ENCODE measurements around the gene BCL11A. TPM values are rescaled to one million over a fixed set of nuclear protein-coding genes. Genes with fewer than 3 reads are reported as not detected.

Gene BCL11A
- total RNA-seq (2014; rRNA removed; shearing (Covaris generic)) (49.2 and 57.5 TPM in 2 replicates), polyA plus RNA-seq (2016; fragmentation: Nextera tagmentation; extraction: Ambion mirVana) (72.5 and 77.6 TPM in 2 replicates)
- long read RNA-seq, full-length matches to known transcripts: 17 of 26 reads
- long read RNA-seq, partial matches to known transcripts: 0 of 26 reads
- long read RNA-seq, other reads (novel, unspliced or antisense): 9 of 26 reads

DNA sequence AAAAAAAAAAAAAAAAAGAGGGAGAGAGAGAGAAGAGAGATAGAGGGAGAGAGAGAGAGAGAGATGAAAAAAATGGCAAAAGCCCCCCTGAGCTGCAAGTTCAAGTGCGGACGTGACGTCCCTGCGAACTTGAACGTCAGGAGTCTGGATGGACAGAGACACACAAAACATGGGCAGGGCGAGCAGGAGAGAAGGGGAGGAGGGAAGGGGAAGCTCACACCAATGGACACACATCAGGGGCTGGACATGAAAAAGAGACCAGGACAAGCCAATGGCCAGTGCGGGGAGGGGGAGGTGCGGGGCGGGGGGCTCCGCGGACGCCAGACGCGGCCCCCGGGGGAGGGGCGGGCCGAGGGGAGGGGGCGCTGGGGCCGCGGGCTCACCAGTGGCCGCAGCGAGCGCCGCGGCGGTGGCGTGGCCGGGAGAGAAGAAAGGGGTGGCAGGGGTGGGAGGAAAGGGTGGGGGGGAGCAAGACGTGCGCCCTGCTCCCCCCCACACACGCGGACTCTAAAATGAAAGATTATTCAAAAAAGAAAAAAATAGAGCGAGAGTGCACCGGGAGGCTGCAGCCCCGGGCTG is at the start of gene BCL11A:
Gene BCL11A, minus strand, starts transcription at position 160 of the 579 bp plus-strand sequence. CDS start 384 bp downstream, outside the sequence.
- TF ChIP-seq, protein P1, sequence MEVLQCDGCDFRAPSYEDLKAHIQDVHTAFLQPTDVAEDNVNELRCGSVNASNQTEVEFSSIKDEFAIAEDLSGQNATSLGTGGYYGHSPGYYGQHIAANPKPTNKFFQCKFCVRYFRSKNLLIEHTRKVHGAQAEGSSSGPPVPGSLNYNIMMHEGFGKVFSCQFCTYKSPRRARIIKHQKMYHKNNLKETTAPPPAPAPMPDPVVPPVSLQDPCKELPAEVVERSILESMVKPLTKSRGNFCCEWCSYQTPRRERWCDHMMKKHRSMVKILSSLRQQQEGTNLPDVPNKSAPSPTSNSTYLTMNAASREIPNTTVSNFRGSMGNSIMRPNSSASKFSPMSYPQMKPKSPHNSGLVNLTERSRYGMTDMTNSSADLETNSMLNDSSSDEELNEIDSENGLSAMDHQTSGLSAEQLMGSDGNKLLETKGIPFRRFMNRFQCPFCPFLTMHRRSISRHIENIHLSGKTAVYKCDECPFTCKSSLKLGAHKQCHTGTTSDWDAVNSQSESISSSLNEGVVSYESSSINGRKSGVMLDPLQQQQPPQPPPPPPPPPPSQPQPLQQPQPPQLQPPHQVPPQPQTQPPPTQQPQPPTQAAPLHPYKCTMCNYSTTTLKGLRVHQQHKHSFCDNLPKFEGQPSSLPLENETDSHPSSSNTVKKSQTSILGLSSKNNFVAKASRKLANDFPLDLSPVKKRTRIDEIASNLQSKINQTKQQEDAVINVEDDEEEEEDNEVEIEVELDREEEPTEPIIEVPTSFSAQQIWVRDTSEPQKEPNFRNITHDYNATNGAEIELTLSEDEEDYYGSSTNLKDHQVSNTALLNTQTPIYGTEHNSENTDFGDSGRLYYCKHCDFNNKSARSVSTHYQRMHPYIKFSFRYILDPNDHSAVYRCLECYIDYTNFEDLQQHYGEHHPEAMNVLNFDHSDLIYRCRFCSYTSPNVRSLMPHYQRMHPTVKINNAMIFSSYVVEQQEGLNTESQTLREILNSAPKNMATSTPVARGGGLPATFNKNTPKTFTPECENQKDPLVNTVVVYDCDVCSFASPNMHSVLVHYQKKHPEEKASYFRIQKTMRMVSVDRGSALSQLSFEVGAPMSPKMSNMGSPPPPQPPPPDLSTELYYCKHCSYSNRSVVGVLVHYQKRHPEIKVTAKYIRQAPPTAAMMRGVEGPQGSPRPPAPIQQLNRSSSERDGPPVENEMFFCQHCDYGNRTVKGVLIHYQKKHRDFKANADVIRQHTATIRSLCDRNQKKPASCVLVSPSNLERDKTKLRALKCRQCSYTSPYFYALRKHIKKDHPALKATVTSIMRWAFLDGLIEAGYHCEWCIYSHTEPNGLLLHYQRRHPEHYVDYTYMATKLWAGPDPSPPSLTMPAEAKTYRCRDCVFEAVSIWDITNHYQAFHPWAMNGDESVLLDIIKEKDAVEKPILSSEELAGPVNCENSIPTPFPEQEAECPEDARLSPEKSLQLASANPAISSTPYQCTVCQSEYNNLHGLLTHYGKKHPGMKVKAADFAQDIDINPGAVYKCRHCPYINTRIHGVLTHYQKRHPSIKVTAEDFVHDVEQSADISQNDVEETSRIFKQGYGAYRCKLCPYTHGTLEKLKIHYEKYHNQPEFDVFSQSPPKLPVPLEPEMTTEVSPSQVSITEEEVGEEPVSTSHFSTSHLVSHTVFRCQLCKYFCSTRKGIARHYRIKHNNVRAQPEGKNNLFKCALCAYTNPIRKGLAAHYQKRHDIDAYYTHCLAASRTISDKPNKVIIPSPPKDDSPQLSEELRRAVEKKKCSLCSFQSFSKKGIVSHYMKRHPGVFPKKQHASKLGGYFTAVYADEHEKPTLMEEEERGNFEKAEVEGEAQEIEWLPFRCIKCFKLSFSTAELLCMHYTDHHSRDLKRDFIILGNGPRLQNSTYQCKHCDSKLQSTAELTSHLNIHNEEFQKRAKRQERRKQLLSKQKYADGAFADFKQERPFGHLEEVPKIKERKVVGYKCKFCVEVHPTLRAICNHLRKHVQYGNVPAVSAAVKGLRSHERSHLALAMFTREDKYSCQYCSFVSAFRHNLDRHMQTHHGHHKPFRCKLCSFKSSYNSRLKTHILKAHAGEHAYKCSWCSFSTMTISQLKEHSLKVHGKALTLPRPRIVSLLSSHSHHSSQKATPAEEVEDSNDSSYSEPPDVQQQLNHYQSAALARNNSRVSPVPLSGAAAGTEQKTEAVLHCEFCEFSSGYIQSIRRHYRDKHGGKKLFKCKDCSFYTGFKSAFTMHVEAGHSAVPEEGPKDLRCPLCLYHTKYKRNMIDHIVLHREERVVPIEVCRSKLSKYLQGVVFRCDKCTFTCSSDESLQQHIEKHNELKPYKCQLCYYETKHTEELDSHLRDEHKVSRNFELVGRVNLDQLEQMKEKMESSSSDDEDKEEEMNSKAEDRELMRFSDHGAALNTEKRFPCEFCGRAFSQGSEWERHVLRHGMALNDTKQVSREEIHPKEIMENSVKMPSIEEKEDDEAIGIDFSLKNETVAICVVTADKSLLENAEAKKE (CRISPR knock-in tag; IDR thresholded peaks at IDR 0.05): no peak
- peak; percentile 89 for TF ChIP-seq CREB1 (CRISPR knock-in tag; IDR thresholded peaks at IDR 0.05; ENCODE audit: low read depth)
- no peak for TF ChIP-seq EZH2phosphoT487 (IDR thresholded peaks at IDR 0.05; ENCODE audit: unreplicated experiment)
- TF ChIP-seq POLR2AphosphoS5 (IDR thresholded peaks at IDR 0.05; ENCODE audit: low read depth): 0 out of 2 replicates have a peak, but pooled peaks have one; percentile 42
- H2AFZ ChIP-seq: peak within 1 kb of the TSS; percentile 4
- H3K4me1 ChIP-seq (ENCODE audit: insufficient read depth): peaks cover 14% of the 10 kb centered on the region
- peaks cover 9% of the 10 kb centered on the region for H3K27me3 Mint-ChIP-seq (ENCODE audit: insufficient read depth, low read depth, poor library complexity)
- peak within 1 kb of the TSS; percentile 65 for H3K27ac Mint-ChIP-seq
- H3K27me3 ChIP-seq (ENCODE audit: insufficient read depth): peaks cover 14% of the 10 kb centered on the region
- ATAC-seq (peak; percentile 4; the same call in 2 of the 3 replicates), DNase-seq (ENCODE audit: low spot score) (peak; percentile 89)
- peak within 1 kb of the TSS; percentile 89 for H3K27ac ChIP-seq (ENCODE audit: low read depth)
- peaks cover 46% of the 10 kb centered on the region for H3K79me2 ChIP-seq (replicated peaks; ENCODE audit: insufficient read depth)
- H3K9me2 ChIP-seq (ENCODE audit: insufficient read depth): no peaks in the 10 kb centered on the region
- peaks cover 5% of the 10 kb centered on the region for H3K36me3 Mint-ChIP-seq (ENCODE audit: low read depth)
- peaks cover 13% of the 10 kb centered on the region; the same call in 1 of the 2 replicates for H3F3A ChIP-seq (replicated peaks; ENCODE audit: low read depth)
- no peaks in the 10 kb centered on the region for H3K36me3 ChIP-seq (ENCODE audit: insufficient read depth)
- H3K4me1 Mint-ChIP-seq: peaks cover 4% of the 10 kb centered on the region
- peak within 1 kb of the TSS; percentile 89 for H3K4me3 ChIP-seq
- H3K4me2 ChIP-seq: peak within 1 kb of the TSS; percentile 85
- H3K9me3 Mint-ChIP-seq: no peaks in the 10 kb centered on the region; the same call in 2 of the 3 replicates
- no peaks in the 10 kb centered on the region for H4K20me1 ChIP-seq (replicated peaks; ENCODE audit: insufficient read depth)
- peak within 1 kb of the TSS; percentile 89 for H3K4me3 Mint-ChIP-seq

Data from GM23338 (cell line).